ENCODE measurements around the gene MCRIP2. TPM values are rescaled to one million over a fixed set of nuclear protein-coding genes. Genes with fewer than 3 reads are reported as not detected.
A peak's percentile ranks its signal among the peaks of the same experiment; 100 is the strongest.

The MCRIP2 gene
- total and polyA plus RNA-seq, 7 experiments from 2014 or later: 21.4 to 35.8 (median 28.8) TPM

- CTCF ChIA-PET: no interaction called here
- Mint-ChIP-seq H3K4me1 (peaks cover 4 to 33% (median 14%) of the 10 kb centered on the region in 7 donors), H3K27ac (peak overlapping the region in 7 of 9 donors; percentile 18 to 88 (median 77)), H3K36me3 (no peaks in the 10 kb centered on the region), H3K9me3 (no peaks in the 10 kb centered on the region), H3K27me3 (no peaks in the 10 kb centered on the region), H3K4me3 (peak overlapping the region; percentile 63 to 87 (median 78))
- H3K4me1 ChIP-seq (ENCODE audit: control insufficient read depth in 2 of 2, insufficient read depth in 2 of 2, low read length in 2 of 2): peaks cover 6 to 9% of the 10 kb centered on the region in 2 donors
- no peaks in the 10 kb centered on the region for H3K9me3 ChIP-seq (ENCODE audit: control insufficient read depth in 2 of 3, low read length in 3 of 3)
- H3K27ac ChIP-seq (ENCODE audit: low read depth, low read length): peak overlapping the region; percentile 97
- DNase-seq: peak in 1 of 9 donors; percentile 50
- no peak for ATAC-seq
- no peaks in the 10 kb centered on the region for H3K27me3 ChIP-seq (ENCODE audit: control insufficient read depth in 2 of 2, insufficient read depth in 2 of 2, low read length in 2 of 2)
- no peaks in the 10 kb centered on the region for H3K36me3 ChIP-seq (ENCODE audit: control insufficient read depth in 2 of 3, insufficient read depth in 3 of 3, low read length in 3 of 3)
- H3K4me3 ChIP-seq (ENCODE audit: low read length): peak overlapping the region; percentile 77
- POLR2A ChIA-PET: interaction anchor here (0.9 to 4.4 kb wide), 3 partner anchors 11 to 42 kb away, joined by 3 to 30 read pairs (median 3); partner anchors contain the start of genes METTL26 and WDR24
- intact Hi-C loops (cut with micrococcal nuclease): no loop called here
Measured at GRCh38 chr16:648071-648780, 6.6 kb downstream of the MCRIP2 start.

GRCh38 chr16:648781-649589 lies 7.4 kb downstream of the MCRIP2 start, which contains the start of gene WDR90:
WDR90 (plus strand) TSS chr16:649365; CDS start chr16:649417, 52 bp downstream.
- peak within 1 kb of the TSS; percentile 97 for H3K27ac ChIP-seq (ENCODE audit: low read depth, low read length)
- POLR2A ChIA-PET: interaction anchor here (0.5 to 4.4 kb wide), 7 partner anchors 11 to 79 kb away, joined by 3 to 30 read pairs (median 3); partner anchors contain the start of genes JMJD8, METTL26, PIGQ and RHOT2
- H3K9me3 ChIP-seq (ENCODE audit: control insufficient read depth in 2 of 3, low read length in 3 of 3): no peaks in the 10 kb centered on the region
- H3K36me3 ChIP-seq (ENCODE audit: control insufficient read depth in 2 of 3, insufficient read depth in 3 of 3, low read length in 3 of 3): no peaks in the 10 kb centered on the region
- H3K4me1 Mint-ChIP-seq: peaks cover 4 to 26% (median 10%) of the 10 kb centered on the region in 7 donors
- no peaks in the 10 kb centered on the region for H3K36me3 Mint-ChIP-seq
- H3K27me3 Mint-ChIP-seq: no peaks in the 10 kb centered on the region
- peak within 1 kb of the TSS; percentile 77 for H3K4me3 ChIP-seq (ENCODE audit: low read length)
- DNase-seq (peak; percentile 81 to 94 (median 89)), ATAC-seq (peak; percentile 96)
- peak within 1 kb of the TSS in 7 of 9 donors; percentile 18 to 88 (median 77) for H3K27ac Mint-ChIP-seq
- H3K4me1 ChIP-seq (ENCODE audit: control insufficient read depth in 2 of 2, insufficient read depth in 2 of 2, low read length in 2 of 2): peaks cover 6 to 9% of the 10 kb centered on the region in 2 donors
- H3K27me3 ChIP-seq (ENCODE audit: control insufficient read depth in 2 of 2, insufficient read depth in 2 of 2, low read length in 2 of 2): no peaks in the 10 kb centered on the region
- intact Hi-C loops (cut with micrococcal nuclease): loop anchor here in 1 of 2 donors (1.0 kb wide), 3 partner anchors 13 to 30 kb away; partner anchors contain the start of genes METTL26 and RHOT2
- peak within 1 kb of the TSS; percentile 63 to 87 (median 78) for H3K4me3 Mint-ChIP-seq
- CTCF ChIA-PET: interaction anchor here (1.1 kb wide), 1 partner anchor 15 kb away, joined by 3 read pairs; no protein-coding TSS in a partner anchor
- H3K9me3 Mint-ChIP-seq: no peaks in the 10 kb centered on the region

- H3K4me1 Mint-ChIP-seq: peaks cover under 1 to 20% (median 5%) of the 10 kb centered on the region in 7 donors
- no peaks in the 10 kb centered on the region for H3K36me3 ChIP-seq (ENCODE audit: control insufficient read depth in 2 of 3, insufficient read depth in 3 of 3, low read length in 3 of 3)
- H3K27ac ChIP-seq (ENCODE audit: low read depth, low read length): peak overlapping the region; percentile 97
- ATAC-seq: peak; percentile 0
- H3K27me3 Mint-ChIP-seq: no peaks in the 10 kb centered on the region
- no peaks in the 10 kb centered on the region for H3K9me3 ChIP-seq (ENCODE audit: control insufficient read depth in 2 of 3, low read length in 3 of 3)
- no peaks in the 10 kb centered on the region for H3K36me3 Mint-ChIP-seq
- ChIA-PET CTCF (interaction anchor here (1.1 kb wide), 1 partner anchor 14 kb away, joined by 3 read pairs; no protein-coding TSS in a partner anchor), POLR2A (interaction anchor here (0.5 to 4.4 kb wide), 7 partner anchors 12 to 1503 kb away, joined by 3 to 30 read pairs (median 3); partner anchors contain the start of genes JMJD8, METTL26, PIGQ and RHOT2)
- peaks cover 6 to 9% of the 10 kb centered on the region in 2 donors for H3K4me1 ChIP-seq (ENCODE audit: control insufficient read depth in 2 of 2, insufficient read depth in 2 of 2, low read length in 2 of 2)
- no peaks in the 10 kb centered on the region for H3K9me3 Mint-ChIP-seq
- H3K27ac Mint-ChIP-seq: no peak overlapping the region
- intact Hi-C loops (cut with micrococcal nuclease): loop anchor here in 1 of 2 donors (1.0 kb wide), 3 partner anchors 13 to 30 kb away; partner anchors contain the start of genes METTL26 and RHOT2
- no peaks in the 10 kb centered on the region for H3K27me3 ChIP-seq (ENCODE audit: control insufficient read depth in 2 of 2, insufficient read depth in 2 of 2, low read length in 2 of 2)
- peak overlapping the region; percentile 77 for H3K4me3 ChIP-seq (ENCODE audit: low read length)
- DNase-seq: no peak
- peak overlapping the region; percentile 53 to 79 (median 67) for H3K4me3 Mint-ChIP-seq
Measured at GRCh38 chr16:649631-650030, 8.0 kb downstream of the MCRIP2 start.

- no peaks in the 10 kb centered on the region for H3K36me3 ChIP-seq (ENCODE audit: control insufficient read depth in 2 of 3, insufficient read depth in 3 of 3, low read length in 3 of 3)
- Mint-ChIP-seq H3K27me3 (no peaks in the 10 kb centered on the region), H3K36me3 (no peaks in the 10 kb centered on the region), H3K27ac (no peak overlapping the region), H3K4me3 (peak overlapping the region in 1 of 10 donors; percentile 75), H3K4me1 (peaks cover 0 to 16% (median 5%) of the 10 kb centered on the region in 7 donors), H3K9me3 (no peaks in the 10 kb centered on the region)
- H3K27me3 ChIP-seq (ENCODE audit: control insufficient read depth in 2 of 2, insufficient read depth in 2 of 2, low read length in 2 of 2): no peaks in the 10 kb centered on the region
- ATAC-seq (no peak), DNase-seq (no peak)
- ChIA-PET POLR2A (interaction anchor here (0.6 kb wide), 1 partner anchor 59 kb away, joined by 3 read pairs; no protein-coding TSS in a partner anchor), CTCF (no interaction called here)
- intact Hi-C loops (cut with micrococcal nuclease): no loop called here
- H3K27ac ChIP-seq (ENCODE audit: low read depth, low read length): no peak overlapping the region
- H3K4me3 ChIP-seq (ENCODE audit: low read length): no peak overlapping the region
- H3K4me1 ChIP-seq (ENCODE audit: control insufficient read depth in 2 of 2, insufficient read depth in 2 of 2, low read length in 2 of 2): peaks cover 6 to 9% of the 10 kb centered on the region in 2 donors
- H3K9me3 ChIP-seq (ENCODE audit: control insufficient read depth in 2 of 3, low read length in 3 of 3): no peaks in the 10 kb centered on the region
Measured at GRCh38 chr16:651844-652243, 10.2 kb downstream of the MCRIP2 start.

GRCh38 chr16:652454-653305 lies 11.1 kb downstream of the MCRIP2 start:
- intact Hi-C loops (cut with micrococcal nuclease): no loop called here
- peak overlapping the region in 1 of 10 donors; percentile 53 for H3K4me3 Mint-ChIP-seq
- no peak overlapping the region for H3K27ac Mint-ChIP-seq
- H3K27me3 Mint-ChIP-seq: no peaks in the 10 kb centered on the region
- no peak for DNase-seq
- H3K36me3 Mint-ChIP-seq: no peaks in the 10 kb centered on the region
- Histone ChIP-seq H3K4me3 (ENCODE audit: low read length) (no peak overlapping the region), H3K36me3 (ENCODE audit: control insufficient read depth in 2 of 3, insufficient read depth in 3 of 3, low read length in 3 of 3) (no peaks in the 10 kb centered on the region), H3K9me3 (ENCODE audit: control insufficient read depth in 2 of 3, low read length in 3 of 3) (no peaks in the 10 kb centered on the region), H3K4me1 (ENCODE audit: control insufficient read depth in 2 of 2, insufficient read depth in 2 of 2, low read length in 2 of 2) (peaks cover 6 to 9% of the 10 kb centered on the region in 2 donors), H3K27me3 (ENCODE audit: control insufficient read depth in 2 of 2, insufficient read depth in 2 of 2, low read length in 2 of 2) (no peaks in the 10 kb centered on the region), H3K27ac (ENCODE audit: low read depth, low read length) (no peak overlapping the region)
- CTCF ChIA-PET: interaction anchor here (0.5 kb wide), 1 partner anchor 15 kb away, joined by 3 read pairs; no protein-coding TSS in a partner anchor
- H3K9me3 Mint-ChIP-seq: no peaks in the 10 kb centered on the region
- ATAC-seq: no peak
- POLR2A ChIA-PET: interaction anchor here (0.8 to 1.4 kb wide), 2 partner anchors 16 to 108 kb away, joined by 3 to 4 read pairs; partner anchors contain the start of gene METTL26
- H3K4me1 Mint-ChIP-seq: peaks cover 0 to 14% (median 5%) of the 10 kb centered on the region in 7 donors

Measured in naive thymus-derived CD4-positive, alpha-beta T cell (primary cell).